B cell (primary cell): ENCODE data around the gene SELL.

ENCODE experiments used
- EZH2 ChIP-seq: IDR thresholded peaks from 2 replicates; pipeline ENCODE4 v1.6.1; 2012; ENCODE audit warnings: borderline replicate concordance, low read depth, mild to moderate bottlenecking, moderate library complexity, low read length; ENCODE audit not compliant: insufficient read depth, poor library complexity, severe bottlenecking
- TF ChIP-seq, protein P1 (sequence below): fragments of 200-600 bp; IDR thresholded peaks from one replicate; pipeline ENCODE4 v1.8.0; 2022; ENCODE audit warnings: antibody characterized with exemption, mild to moderate bottlenecking

DNA sequence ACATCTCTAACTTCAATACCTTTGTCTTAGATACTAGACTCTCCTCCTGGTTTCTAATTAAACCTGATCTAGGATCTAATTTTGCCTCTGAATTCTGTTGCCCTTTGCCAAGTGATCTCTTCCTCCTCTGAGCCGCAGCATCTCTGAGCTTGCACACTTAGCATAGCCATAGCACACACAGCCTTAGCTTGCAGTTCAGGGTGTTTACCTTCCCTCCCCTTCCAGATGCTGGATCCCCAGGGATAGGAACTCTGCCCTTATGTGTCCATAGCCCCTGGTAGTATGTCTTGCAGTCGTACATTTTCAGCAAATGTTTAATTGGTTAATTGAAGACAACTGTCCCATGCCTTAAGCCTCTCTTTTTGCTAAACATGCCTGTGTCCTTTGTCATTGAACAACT, 30.3 kb downstream of the SELL start:
- TF ChIP-seq, protein P1, sequence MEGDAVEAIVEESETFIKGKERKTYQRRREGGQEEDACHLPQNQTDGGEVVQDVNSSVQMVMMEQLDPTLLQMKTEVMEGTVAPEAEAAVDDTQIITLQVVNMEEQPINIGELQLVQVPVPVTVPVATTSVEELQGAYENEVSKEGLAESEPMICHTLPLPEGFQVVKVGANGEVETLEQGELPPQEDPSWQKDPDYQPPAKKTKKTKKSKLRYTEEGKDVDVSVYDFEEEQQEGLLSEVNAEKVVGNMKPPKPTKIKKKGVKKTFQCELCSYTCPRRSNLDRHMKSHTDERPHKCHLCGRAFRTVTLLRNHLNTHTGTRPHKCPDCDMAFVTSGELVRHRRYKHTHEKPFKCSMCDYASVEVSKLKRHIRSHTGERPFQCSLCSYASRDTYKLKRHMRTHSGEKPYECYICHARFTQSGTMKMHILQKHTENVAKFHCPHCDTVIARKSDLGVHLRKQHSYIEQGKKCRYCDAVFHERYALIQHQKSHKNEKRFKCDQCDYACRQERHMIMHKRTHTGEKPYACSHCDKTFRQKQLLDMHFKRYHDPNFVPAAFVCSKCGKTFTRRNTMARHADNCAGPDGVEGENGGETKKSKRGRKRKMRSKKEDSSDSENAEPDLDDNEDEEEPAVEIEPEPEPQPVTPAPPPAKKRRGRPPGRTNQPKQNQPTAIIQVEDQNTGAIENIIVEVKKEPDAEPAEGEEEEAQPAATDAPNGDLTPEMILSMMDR = no peak
- no peak for TF ChIP-seq EZH2
